Natural killer cell (primary cell): ENCODE data around the gene RANGRF. TPM values are rescaled to one million over a fixed set of nuclear protein-coding genes. Genes with fewer than 3 reads are reported as not detected.

Experiments used
- ATAC-seq, 3 donors: fragments of 150-1000 bp in 2 of 3; fragments of 200-7000 bp in 1 of 3; cut with Tn5 transposase; 1 replicate in 1 of 3; 2 replicates in 2 of 3; pipeline ENCODE4 v1.10.0; 2021; ENCODE audit warnings: mild to moderate bottlenecking in 2 of 3, moderate library complexity in 2 of 3
- DNase-seq, 2 donors: peaks; one replicate each; pipeline versions ENCODE4 v3.0.0 to v3.0.0-alpha.2; 2013 to 2021; ENCODE audit warnings: mixed read lengths in 1 of 2
- H3K27ac ChIP-seq: one replicate; pipeline ENCODE4 v1.5.1; 2013; ENCODE audit warnings: mild to moderate bottlenecking, low read length
- H3K27me3 ChIP-seq: one replicate; pipeline ENCODE4 v1.6.1; 2013; ENCODE audit warnings: low read length; ENCODE audit not compliant: control insufficient read depth, insufficient read depth
- H3K36me3 ChIP-seq: one replicate; pipeline ENCODE4 v1.6.1; 2013; ENCODE audit warnings: low read length; ENCODE audit not compliant: control insufficient read depth, insufficient read depth
- H3K4me1 ChIP-seq: one replicate; pipeline ENCODE4 v1.6.1; 2013; ENCODE audit warnings: low read length; ENCODE audit not compliant: control insufficient read depth, insufficient read depth
- H3K4me3 ChIP-seq: one replicate; pipeline ENCODE4 v1.5.1; 2013; ENCODE audit warnings: low read length
- H3K9me3 ChIP-seq: one replicate; pipeline ENCODE4 v1.6.1; 2013; ENCODE audit warnings: low read length; ENCODE audit not compliant: control insufficient read depth, insufficient read depth
- H3K27ac Mint-ChIP-seq, 2 donors: one replicate each; pipeline ENCODE4 v1.8.0; 2022; ENCODE audit warnings: mild to moderate bottlenecking in 2 of 2, mixed read lengths in 2 of 2, moderate library complexity in 1 of 2
- H3K27me3 Mint-ChIP-seq, 2 donors: one replicate each; pipeline ENCODE4 v1.8.0; 2022; ENCODE audit warnings: low read depth in 2 of 2, mixed read lengths in 2 of 2
- H3K36me3 Mint-ChIP-seq: one replicate; pipeline ENCODE4 v1.8.0; 2022; ENCODE audit warnings: mixed read lengths
- H3K4me1 Mint-ChIP-seq, 2 donors: one replicate each; pipeline ENCODE4 v1.8.0; 2022; ENCODE audit warnings: mixed read lengths in 2 of 2
- H3K4me3 Mint-ChIP-seq: one replicate; pipeline ENCODE4 v1.8.0; 2022; ENCODE audit warnings: mild to moderate bottlenecking, moderate library complexity, mixed read lengths
- H3K9me3 Mint-ChIP-seq, 2 donors: one replicate each; pipeline ENCODE4 v1.8.0; 2022; ENCODE audit warnings: mixed read lengths in 2 of 2
- CTCF ChIP-seq: fragments of 200-600 bp; IDR thresholded peaks from one replicate; pipeline ENCODE4 v1.8.0; 2022; ENCODE audit warnings: antibody characterized with exemption
- WGBS: methylation state at CpG from one replicate; pipeline ENCODE4 v1.1.7; 2013; ENCODE audit warnings: missing lambda C conversion rate; ENCODE audit not compliant: insufficient coverage; 5-methylcytosine and 5-hydroxymethylcytosine counted together
- intact Hi-C: fragments of 100-400 bp; cut with micrococcal nuclease; formaldehyde crosslinking; loops from one replicate; pipeline ENCODE4 v1.14.2; 2022
- total RNA-seq, 4 donors: library from RNA; stranded (reverse); fragments of 120-200 nt in 1 of 4; gene quantifications; one replicate each; pipeline versions ENCODE4 v1.2.3 to v1.2.4, GENCODE V29; 2013 to 2022

The RANGRF gene
- total RNA-seq, 3 donors from 2014 or later (not counting 1 experiment from before 2014, with no cell fraction given): 34.4 to 51.5 (median 44.6) TPM

- 83% methylated on average over 4 of the region's 5 CpGs for WGBS
- ATAC-seq (no peak), DNase-seq (no peak)
- Histone ChIP-seq H3K27me3 (no peaks in the 10 kb centered on the region), H3K9me3 (no peaks in the 10 kb centered on the region), H3K27ac (no peak overlapping the region), H3K36me3 (no peaks in the 10 kb centered on the region), H3K4me1 (peaks cover 41% of the 10 kb centered on the region), H3K4me3 (no peak overlapping the region)
- Mint-ChIP-seq H3K27ac (no peak overlapping the region), H3K4me3 (peak overlapping the region; percentile 11), H3K27me3 (no peaks in the 10 kb centered on the region), H3K36me3 (no peaks in the 10 kb centered on the region), H3K4me1 (peaks cover 38 to 59% of the 10 kb centered on the region in 2 donors), H3K9me3 (no peaks in the 10 kb centered on the region)
- TF ChIP-seq CTCF: no peak
- intact Hi-C loops: no loop called here
Measured at GRCh38 chr17:8292639-8293395, 4.3 kb downstream of the RANGRF start.

DNA sequence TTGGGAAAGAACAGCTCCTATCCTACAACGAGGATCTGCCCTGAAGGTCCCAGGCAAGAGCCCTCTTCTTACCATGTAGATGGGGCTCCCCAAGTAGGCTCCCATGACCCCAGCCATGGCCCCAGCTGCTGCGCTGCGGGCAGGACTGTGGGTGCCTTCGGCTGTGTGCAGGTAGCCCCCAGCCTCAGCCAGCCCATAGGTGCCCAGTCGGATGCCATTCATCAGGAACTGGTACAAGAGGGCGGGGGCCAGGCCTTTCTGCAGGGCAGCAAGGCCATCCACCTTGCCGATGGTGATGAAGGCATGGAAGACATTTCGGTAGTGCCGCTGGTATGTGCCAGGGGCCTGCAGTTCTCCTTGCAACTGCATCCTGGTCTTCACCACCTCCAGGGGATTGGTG lies 5.9 kb downstream of the RANGRF start:
- DNase-seq: no peak
- Histone ChIP-seq H3K36me3 (no peaks in the 10 kb centered on the region), H3K27me3 (no peaks in the 10 kb centered on the region), H3K4me1 (peaks cover 31% of the 10 kb centered on the region), H3K9me3 (no peaks in the 10 kb centered on the region), H3K27ac (no peak overlapping the region), H3K4me3 (no peak overlapping the region)
- H3K4me1 Mint-ChIP-seq: peaks cover 38 to 44% of the 10 kb centered on the region in 2 donors
- H3K36me3 Mint-ChIP-seq: no peaks in the 10 kb centered on the region
- H3K27me3 Mint-ChIP-seq: no peaks in the 10 kb centered on the region
- ATAC-seq: no peak
- intact Hi-C loops: no loop called here
- H3K4me3 Mint-ChIP-seq: peak overlapping the region; percentile 88
- peak overlapping the region; percentile 89 to 97 for H3K27ac Mint-ChIP-seq
- WGBS: 93% methylated on average over 9 of the region's 9 CpGs
- TF ChIP-seq CTCF: no peak
- H3K9me3 Mint-ChIP-seq: no peaks in the 10 kb centered on the region

DNA sequence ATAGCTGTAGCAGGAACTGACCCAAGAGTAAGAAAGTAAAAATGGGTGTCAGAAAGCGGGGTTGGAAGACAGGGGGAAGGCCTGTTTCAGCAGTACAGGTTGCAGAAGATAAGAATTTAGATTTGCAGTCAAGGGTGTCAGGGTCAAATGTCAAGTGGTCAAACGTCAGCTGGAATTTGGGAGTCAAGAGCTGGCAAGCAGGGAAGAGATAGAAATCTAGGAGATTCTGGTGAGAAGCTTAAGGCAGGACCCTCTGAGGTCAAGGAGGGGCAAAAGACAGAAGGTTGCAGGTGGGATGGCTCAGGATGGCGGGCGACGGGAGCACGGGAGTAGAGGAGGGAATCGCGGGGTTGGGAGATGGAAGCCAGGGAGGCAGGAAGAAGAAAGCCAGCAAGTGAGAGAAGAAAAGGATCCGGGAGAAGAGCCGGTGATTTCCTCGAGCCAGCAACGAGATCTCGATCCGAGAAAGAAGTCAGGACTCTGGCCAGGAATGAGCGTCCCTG lies 6.4 kb downstream of the RANGRF start:
- no peak for DNase-seq
- Mint-ChIP-seq H3K27ac (peak overlapping the region; percentile 89 to 97), H3K36me3 (no peaks in the 10 kb centered on the region), H3K4me1 (peaks cover 36 to 39% of the 10 kb centered on the region in 2 donors), H3K27me3 (no peaks in the 10 kb centered on the region), H3K9me3 (no peaks in the 10 kb centered on the region), H3K4me3 (peak overlapping the region; percentile 88)
- H3K4me3 ChIP-seq: peak overlapping the region; percentile 98
- H3K9me3 ChIP-seq: no peaks in the 10 kb centered on the region
- no peak for ATAC-seq
- TF ChIP-seq CTCF: no peak
- WGBS: 13% methylated on average over 15 of the region's 15 CpGs
- H3K27ac ChIP-seq: peak overlapping the region; percentile 91
- no peaks in the 10 kb centered on the region for H3K36me3 ChIP-seq
- H3K27me3 ChIP-seq: no peaks in the 10 kb centered on the region
- peaks cover 26% of the 10 kb centered on the region for H3K4me1 ChIP-seq
- intact Hi-C loops: loop anchor here (1.0 kb wide), 1 partner anchor 105 kb away; the partner anchor contains the start of gene BORCS6
